ENCODE data around the gene GABRA6. TPM values are rescaled to one million over a fixed set of nuclear protein-coding genes. Genes with fewer than 3 reads are reported as not detected.

Gene GABRA6
- total and polyA plus RNA-seq, 7 donors: not detected

DNA sequence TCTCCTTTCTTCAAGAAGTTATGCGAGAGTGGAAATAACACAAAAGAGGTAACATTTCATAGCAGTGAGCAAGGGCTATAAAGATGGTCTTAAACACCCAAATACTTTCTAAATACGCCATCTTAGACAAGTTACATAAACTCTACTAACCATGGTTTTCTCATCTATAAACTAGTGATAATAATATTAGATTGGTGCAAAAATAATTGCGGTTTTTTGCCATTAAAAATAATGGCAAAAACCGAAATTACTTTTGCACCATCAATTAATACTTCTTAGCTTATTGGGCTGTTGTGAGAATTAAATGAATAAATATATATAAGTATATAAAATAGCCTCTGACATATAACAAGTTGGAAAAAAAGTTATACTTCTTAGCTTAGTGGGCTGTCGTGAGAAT, 23.7 kb downstream of the GABRA6 start:
- intact Hi-C loops (cut with DNase I): no loop called here
- no peak overlapping the region for H3K4me3 ChIP-seq

DNA sequence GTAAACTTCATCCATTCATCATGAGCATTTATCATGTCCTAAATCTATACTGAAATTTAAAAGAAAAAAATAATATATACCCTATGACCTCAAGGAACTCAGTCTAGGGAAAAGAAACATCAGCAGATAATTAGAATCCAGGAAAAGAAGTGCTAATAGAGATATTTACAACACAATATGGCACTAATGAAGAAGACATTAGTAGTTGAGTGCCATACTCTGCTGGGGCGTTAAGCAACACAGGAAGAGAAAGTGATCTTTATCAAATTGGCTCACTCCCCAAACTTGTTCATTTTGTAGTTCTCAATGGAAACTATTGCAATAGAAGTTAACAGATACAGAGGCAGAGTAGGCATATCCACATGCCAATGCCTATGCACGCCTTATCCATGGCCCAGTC, 27.5 kb downstream of the GABRA6 start:
- TF ChIP-seq POLR2AphosphoS5 (IDR thresholded peaks at IDR 0.05): no peak
- no peak for TF ChIP-seq POLR2A (IDR thresholded peaks at IDR 0.05)
- no peak for TF ChIP-seq EP300 (IDR thresholded peaks at IDR 0.05)
- TF ChIP-seq, protein P1, sequence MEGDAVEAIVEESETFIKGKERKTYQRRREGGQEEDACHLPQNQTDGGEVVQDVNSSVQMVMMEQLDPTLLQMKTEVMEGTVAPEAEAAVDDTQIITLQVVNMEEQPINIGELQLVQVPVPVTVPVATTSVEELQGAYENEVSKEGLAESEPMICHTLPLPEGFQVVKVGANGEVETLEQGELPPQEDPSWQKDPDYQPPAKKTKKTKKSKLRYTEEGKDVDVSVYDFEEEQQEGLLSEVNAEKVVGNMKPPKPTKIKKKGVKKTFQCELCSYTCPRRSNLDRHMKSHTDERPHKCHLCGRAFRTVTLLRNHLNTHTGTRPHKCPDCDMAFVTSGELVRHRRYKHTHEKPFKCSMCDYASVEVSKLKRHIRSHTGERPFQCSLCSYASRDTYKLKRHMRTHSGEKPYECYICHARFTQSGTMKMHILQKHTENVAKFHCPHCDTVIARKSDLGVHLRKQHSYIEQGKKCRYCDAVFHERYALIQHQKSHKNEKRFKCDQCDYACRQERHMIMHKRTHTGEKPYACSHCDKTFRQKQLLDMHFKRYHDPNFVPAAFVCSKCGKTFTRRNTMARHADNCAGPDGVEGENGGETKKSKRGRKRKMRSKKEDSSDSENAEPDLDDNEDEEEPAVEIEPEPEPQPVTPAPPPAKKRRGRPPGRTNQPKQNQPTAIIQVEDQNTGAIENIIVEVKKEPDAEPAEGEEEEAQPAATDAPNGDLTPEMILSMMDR (IDR thresholded peaks at IDR 0.05): no peak
- no peak for DNase-seq
- no peaks in the 10 kb centered on the region for H3K36me3 ChIP-seq
- H3K4me1 ChIP-seq: no peaks in the 10 kb centered on the region
- no peaks in the 10 kb centered on the region for H3K9me3 ChIP-seq
- no peak overlapping the region for H3K27ac ChIP-seq
- H3K4me3 ChIP-seq: no peak overlapping the region
- WGBS, 2 donors: 66 to 71% methylated on average over 2 of the region's 2 CpGs
- no peaks in the 10 kb centered on the region for H3K27me3 ChIP-seq
- intact Hi-C loops (cut with DNase I): no loop called here

More for the DNA sequence above, 23.7 kb downstream of the GABRA6 start:
- Histone ChIP-seq H3K36me3 (no peaks in the 10 kb centered on the region), H3K9me3 (no peaks in the 10 kb centered on the region), H3K27me3 (no peaks in the 10 kb centered on the region), H3K4me1 (no peaks in the 10 kb centered on the region), H3K27ac (no peak overlapping the region)
- DNase-seq: no peak
- WGBS, 2 donors: 82 to 83% methylated on average over 5 of the region's 5 CpGs
- TF ChIP-seq POLR2AphosphoS5 (IDR thresholded peaks at IDR 0.05) (no peak), POLR2A (IDR thresholded peaks at IDR 0.05) (no peak), EP300 (IDR thresholded peaks at IDR 0.05) (no peak)
- TF ChIP-seq, protein P1 (IDR thresholded peaks at IDR 0.05): no peak

DNA sequence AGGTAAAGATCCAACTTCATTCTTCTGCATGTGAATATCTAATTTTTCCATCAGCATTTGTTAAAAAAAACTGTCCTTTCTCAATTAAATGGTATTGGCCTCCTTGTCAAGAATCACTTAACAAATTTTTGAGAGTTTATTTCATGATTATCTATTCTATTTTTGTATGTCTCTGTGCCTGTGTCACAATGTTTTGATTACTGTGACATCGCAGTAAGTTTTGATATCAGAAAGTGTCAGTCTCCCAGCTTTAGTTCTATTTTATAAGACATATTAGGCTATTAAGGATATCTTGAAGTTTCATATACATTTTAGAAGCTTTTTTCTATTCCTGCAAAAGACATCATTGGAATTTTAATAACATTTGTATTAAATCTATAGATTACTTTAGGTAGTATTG, 33.6 kb downstream of the GABRA6 start:
- no peaks in the 10 kb centered on the region for H3K9me3 ChIP-seq
- no peak for DNase-seq
- no peak for TF ChIP-seq EP300 (IDR thresholded peaks at IDR 0.05)
- TF ChIP-seq, protein P1 (IDR thresholded peaks at IDR 0.05): no peak
- TF ChIP-seq POLR2A (IDR thresholded peaks at IDR 0.05): no peak
- no peak for TF ChIP-seq POLR2AphosphoS5 (IDR thresholded peaks at IDR 0.05)
- intact Hi-C loops (cut with DNase I): no loop called here
- H3K27ac ChIP-seq: no peak overlapping the region
- WGBS, 2 donors: 97% methylated on average over 1 of the region's 1 CpG
- H3K27me3 ChIP-seq: no peaks in the 10 kb centered on the region
- H3K4me3 ChIP-seq: no peak overlapping the region
- no peaks in the 10 kb centered on the region for H3K36me3 ChIP-seq
- no peaks in the 10 kb centered on the region for H3K4me1 ChIP-seq

DNA sequence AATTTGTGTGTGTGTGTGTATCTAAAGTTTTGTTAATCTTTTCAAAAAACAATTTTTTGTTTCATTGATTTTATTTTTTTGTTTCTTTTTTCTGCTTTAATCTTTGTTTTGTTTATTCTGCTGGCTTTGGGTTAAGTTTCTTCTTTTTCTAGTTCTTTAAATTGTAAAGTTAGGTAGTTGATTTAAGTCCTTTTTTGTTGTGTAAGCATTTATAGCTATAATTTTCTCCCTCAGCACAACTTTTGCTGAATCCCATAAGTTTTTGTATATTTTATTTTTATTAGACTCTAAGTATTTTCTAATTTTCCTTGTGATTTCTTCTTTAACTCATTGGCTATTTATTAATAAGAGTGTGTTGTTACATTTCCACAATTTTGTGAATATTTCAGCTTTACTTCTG, 34.9 kb downstream of the GABRA6 start:
- H3K27ac ChIP-seq: no peak overlapping the region
- no peaks in the 10 kb centered on the region for H3K4me1 ChIP-seq
- intact Hi-C loops (cut with DNase I): no loop called here
- no peaks in the 10 kb centered on the region for H3K27me3 ChIP-seq
- DNase-seq: no peak
- H3K4me3 ChIP-seq: no peak overlapping the region
- H3K36me3 ChIP-seq: no peaks in the 10 kb centered on the region
- H3K9me3 ChIP-seq: no peaks in the 10 kb centered on the region
- TF ChIP-seq, protein P1 (IDR thresholded peaks at IDR 0.05): no peak
- TF ChIP-seq EP300 (IDR thresholded peaks at IDR 0.05) (no peak), POLR2AphosphoS5 (IDR thresholded peaks at IDR 0.05) (no peak), POLR2A (IDR thresholded peaks at IDR 0.05) (no peak)

DNA sequence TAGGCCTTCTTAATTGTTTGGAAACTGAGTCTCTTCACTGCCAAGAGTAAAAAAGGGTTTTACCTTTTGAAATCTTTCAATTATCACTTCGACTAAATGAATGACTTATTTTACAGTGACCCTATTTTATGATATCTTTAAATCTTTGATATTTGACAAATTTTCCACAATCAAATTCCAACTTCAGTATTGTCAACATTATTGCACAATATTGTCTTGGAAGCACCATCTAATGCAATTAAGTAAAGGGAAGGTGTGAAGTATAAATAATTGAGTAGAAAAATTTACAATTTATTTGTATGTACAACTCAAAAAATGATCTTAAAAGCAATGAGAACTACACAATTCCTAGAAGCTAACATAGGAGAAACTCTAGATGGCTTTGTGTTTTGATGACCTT, 49.2 kb downstream of the GABRA6 start:
- H3K27ac ChIP-seq: no peak overlapping the region
- H3K4me1 ChIP-seq: no peaks in the 10 kb centered on the region
- TF ChIP-seq POLR2AphosphoS5 (IDR thresholded peaks at IDR 0.05): no peak
- TF ChIP-seq EP300 (IDR thresholded peaks at IDR 0.05): no peak
- TF ChIP-seq POLR2A (IDR thresholded peaks at IDR 0.05): no peak
- TF ChIP-seq, protein P1 (IDR thresholded peaks at IDR 0.05): no peak
- no peak overlapping the region for H3K4me3 ChIP-seq
- 70 to 78% methylated on average over 1 of the region's 1 CpG for WGBS, 2 donors
- no peaks in the 10 kb centered on the region for H3K27me3 ChIP-seq
- no peaks in the 10 kb centered on the region for H3K36me3 ChIP-seq
- no peak for DNase-seq
- no peaks in the 10 kb centered on the region for H3K9me3 ChIP-seq
- intact Hi-C loops (cut with DNase I): no loop called here
